ENCODE data around the gene VPS13D.
"Not testable (repeated sequence)": the region's sequence is repeated elsewhere in the genome, so short reads cannot be mapped to it uniquely, and the experiment has no call there.

Gene VPS13D

GRCh38 chr1:12359359-12360133 lies 129.7 kb downstream of the VPS13D start:
- no peak for DNase-seq (ENCODE audit: low read depth in 1 of 2, low spot score in 1 of 2)

- no peak for DNase-seq (ENCODE audit: low read depth in 1 of 2, low spot score in 1 of 2)
Measured at GRCh38 chr1:12368646-12369045, 138.8 kb downstream of the VPS13D start.

- no peak for DNase-seq (ENCODE audit: low read depth in 1 of 2, low spot score in 1 of 2)
Measured at GRCh38 chr1:12369258-12369657, 139.4 kb downstream of the VPS13D start.

- DNase-seq (ENCODE audit: low read depth in 1 of 2, low spot score in 1 of 2) = no peak
Measured at GRCh38 chr1:12370333-12370975, 140.6 kb downstream of the VPS13D start.

- no peak for DNase-seq (ENCODE audit: low read depth in 1 of 2, low spot score in 1 of 2)
Measured at GRCh38 chr1:12371053-12371452, 141.2 kb downstream of the VPS13D start.

GRCh38 chr1:12372180-12372579 lies 142.3 kb downstream of the VPS13D start:
- no peak for DNase-seq (ENCODE audit: low read depth in 1 of 2, low spot score in 1 of 2)

- no peak for DNase-seq (ENCODE audit: low read depth in 1 of 2, low spot score in 1 of 2)
Measured at GRCh38 chr1:12372761-12373160, 142.9 kb downstream of the VPS13D start.

GRCh38 chr1:12375133-12375829 lies 145.5 kb downstream of the VPS13D start:
- no peak for DNase-seq (ENCODE audit: low read depth in 1 of 2, low spot score in 1 of 2)

GRCh38 chr1:12376236-12377045 lies 146.6 kb downstream of the VPS13D start:
- no peak for DNase-seq (ENCODE audit: low read depth in 1 of 2, low spot score in 1 of 2)

GRCh38 chr1:12380326-12381249 lies 150.8 kb downstream of the VPS13D start:
- DNase-seq (ENCODE audit: low read depth in 1 of 2, low spot score in 1 of 2) = no peak

GRCh38 chr1:12383001-12383400 lies 153.2 kb downstream of the VPS13D start:
- no peak for DNase-seq (ENCODE audit: low read depth in 1 of 2, low spot score in 1 of 2)

- no peak for DNase-seq (ENCODE audit: low read depth in 1 of 2, low spot score in 1 of 2)
Measured at GRCh38 chr1:12383786-12384185, 154.0 kb downstream of the VPS13D start.

GRCh38 chr1:12384836-12385456 lies 155.1 kb downstream of the VPS13D start:
- DNase-seq (ENCODE audit: low read depth in 1 of 2, low spot score in 1 of 2) = no peak

GRCh38 chr1:12386130-12386529 lies 156.3 kb downstream of the VPS13D start:
- no peak for DNase-seq (ENCODE audit: low read depth in 1 of 2, low spot score in 1 of 2)

- DNase-seq (ENCODE audit: low read depth in 1 of 2, low spot score in 1 of 2) = no peak
Measured at GRCh38 chr1:12387641-12388040, 157.8 kb downstream of the VPS13D start.

GRCh38 chr1:12390296-12390695 lies 160.5 kb downstream of the VPS13D start:
- DNase-seq (ENCODE audit: low read depth in 1 of 2, low spot score in 1 of 2) = not testable (repeated sequence)

- DNase-seq (ENCODE audit: low read depth in 1 of 2, low spot score in 1 of 2) = no peak
Measured at GRCh38 chr1:12397462-12398450, 167.9 kb downstream of the VPS13D start.

GRCh38 chr1:12398479-12398878 lies 168.6 kb downstream of the VPS13D start:
- no peak for DNase-seq (ENCODE audit: low read depth in 1 of 2, low spot score in 1 of 2)
